ENCODE data around the gene SMIM43. TPM values are rescaled to one million over a fixed set of nuclear protein-coding genes. Genes with fewer than 3 reads are reported as not detected.
A peak's percentile ranks its signal among the peaks of the same experiment; 100 is the strongest.

The SMIM43 gene
- not detected for total RNA-seq

GRCh38 chr4:121764702-121765367 lies at the start of gene SMIM43:
TSS of gene SMIM43 (minus strand) at chr4:121765164. CDS start at chr4:121765105, 59 bp downstream.
- Mint-ChIP-seq H3K9me3 (no peaks in the 10 kb centered on the region), H3K27me3 (peaks cover 75% of the 10 kb centered on the region), H3K4me1 (peaks cover 7% of the 10 kb centered on the region), H3K27ac (no peak within 1 kb of the TSS), H3K4me3 (peak within 1 kb of the TSS; percentile 76), H3K36me3 (no peaks in the 10 kb centered on the region)
- ATAC-seq (ENCODE audit: low read depth) = no peak
- DNase-seq = peak; percentile 32
- POLR2A ChIA-PET = no interaction called here

GRCh38 chr4:121814756-121815155 lies 49.8 kb upstream of the SMIM43 start:
- no peak for DNase-seq

GRCh38 chr4:121811122-121811521 lies 46.2 kb upstream of the SMIM43 start:
- H3K9me3 Mint-ChIP-seq = no peaks in the 10 kb centered on the region
- no peaks in the 10 kb centered on the region for H3K27me3 Mint-ChIP-seq
- POLR2A ChIA-PET = interaction anchor here (1.2 kb wide), 1 partner anchor 10 kb away, joined by 3 read pairs; the partner anchor contains the start of gene EXOSC9
- ATAC-seq (ENCODE audit: low read depth) (peak; percentile 88), DNase-seq (no peak)
- peaks cover 26% of the 10 kb centered on the region for H3K36me3 Mint-ChIP-seq
- H3K27ac Mint-ChIP-seq = peak overlapping the region; percentile 76
- H3K4me1 Mint-ChIP-seq = peaks cover 19% of the 10 kb centered on the region
- peak overlapping the region; percentile 45 for H3K4me3 Mint-ChIP-seq

More at GRCh38 chr4:121814756-121815155, 49.8 kb upstream of the SMIM43 start:
- no peak overlapping the region for H3K27ac Mint-ChIP-seq
- POLR2A ChIA-PET = interaction anchor here (1.7 kb wide), 1 partner anchor 13 kb away, joined by 5 read pairs; the partner anchor contains the start of gene EXOSC9
- H3K36me3 Mint-ChIP-seq = peaks cover 37% of the 10 kb centered on the region
- no peaks in the 10 kb centered on the region for H3K9me3 Mint-ChIP-seq
- no peak for ATAC-seq (ENCODE audit: low read depth)
- no peaks in the 10 kb centered on the region for H3K27me3 Mint-ChIP-seq
- peaks cover 36% of the 10 kb centered on the region for H3K4me1 Mint-ChIP-seq
- H3K4me3 Mint-ChIP-seq = no peak overlapping the region

GRCh38 chr4:121806411-121806810 lies 41.4 kb upstream of the SMIM43 start:
- Mint-ChIP-seq H3K27me3 (no peaks in the 10 kb centered on the region), H3K9me3 (no peaks in the 10 kb centered on the region), H3K4me1 (peaks cover 31% of the 10 kb centered on the region), H3K27ac (no peak overlapping the region), H3K4me3 (no peak overlapping the region), H3K36me3 (peaks cover 30% of the 10 kb centered on the region)
- DNase-seq (no peak), ATAC-seq (ENCODE audit: low read depth) (no peak)
- POLR2A ChIA-PET = no interaction called here

- Mint-ChIP-seq H3K27ac (peak overlapping the region; percentile 93), H3K9me3 (no peaks in the 10 kb centered on the region), H3K27me3 (no peaks in the 10 kb centered on the region), H3K4me1 (peaks cover 36% of the 10 kb centered on the region), H3K4me3 (peak overlapping the region; percentile 87), H3K36me3 (peaks cover 19% of the 10 kb centered on the region)
- POLR2A ChIA-PET = interaction anchor here (0.7 to 3.8 kb wide), 8 partner anchors 9 to 105 kb away, joined by 3 to 39 read pairs (median 4); partner anchors contain the start of genes ANXA5, BBS7 and CCNA2
- DNase-seq (no peak), ATAC-seq (ENCODE audit: low read depth) (no peak)
Observed at GRCh38 chr4:121801715-121802075, 36.7 kb upstream of the SMIM43 start.

GRCh38 chr4:121800961-121801714 lies 36.2 kb upstream of the SMIM43 start, which contains the start of gene EXOSC9:
TSS of gene EXOSC9 (plus strand) at chr4:121801323. CDS start at chr4:121801425, 102 bp downstream.
- peak within 1 kb of the TSS; percentile 93 for H3K27ac Mint-ChIP-seq
- H3K4me1 Mint-ChIP-seq = peaks cover 37% of the 10 kb centered on the region
- no peaks in the 10 kb centered on the region for H3K9me3 Mint-ChIP-seq
- POLR2A ChIA-PET = interaction anchor here (0.9 to 3.8 kb wide), 7 partner anchors 9 to 105 kb away, joined by 3 to 39 read pairs (median 5); partner anchors contain the start of genes ANXA5, BBS7 and CCNA2
- peaks cover 15% of the 10 kb centered on the region for H3K36me3 Mint-ChIP-seq
- no peaks in the 10 kb centered on the region for H3K27me3 Mint-ChIP-seq
- peak; percentile 87 for ATAC-seq (ENCODE audit: low read depth)
- peak; percentile 95 for DNase-seq
- H3K4me3 Mint-ChIP-seq = peak within 1 kb of the TSS; percentile 87

- Mint-ChIP-seq H3K4me3 (peak overlapping the region; percentile 87), H3K9me3 (no peaks in the 10 kb centered on the region), H3K4me1 (peaks cover 42% of the 10 kb centered on the region), H3K27me3 (no peaks in the 10 kb centered on the region), H3K36me3 (peaks cover 15% of the 10 kb centered on the region), H3K27ac (peak overlapping the region; percentile 93)
- ATAC-seq (ENCODE audit: low read depth) = no peak
- no peak for DNase-seq
- POLR2A ChIA-PET = interaction anchor here (0.9 to 3.8 kb wide), 5 partner anchors 15 to 104 kb away, joined by 3 to 39 read pairs (median 5); partner anchors contain the start of genes ANXA5, BBS7 and CCNA2
Observed at GRCh38 chr4:121800638-121800960, 35.6 kb upstream of the SMIM43 start.

GRCh38 chr4:121799867-121800501 lies 35.0 kb upstream of the SMIM43 start:
- peaks cover under 1% of the 10 kb centered on the region for H3K27me3 Mint-ChIP-seq
- DNase-seq = no peak
- peak overlapping the region; percentile 87 for H3K4me3 Mint-ChIP-seq
- peaks cover 41% of the 10 kb centered on the region for H3K4me1 Mint-ChIP-seq
- peaks cover 11% of the 10 kb centered on the region for H3K36me3 Mint-ChIP-seq
- H3K9me3 Mint-ChIP-seq = no peaks in the 10 kb centered on the region
- peak overlapping the region; percentile 93 for H3K27ac Mint-ChIP-seq
- ATAC-seq (ENCODE audit: low read depth) = no peak
- POLR2A ChIA-PET = interaction anchor here (3.8 kb wide), 1 partner anchor 23 kb away, joined by 39 read pairs; the partner anchor contains the start of gene CCNA2

GRCh38 chr4:121799208-121799823 lies 34.4 kb upstream of the SMIM43 start:
- Mint-ChIP-seq H3K36me3 (peaks cover 7% of the 10 kb centered on the region), H3K27ac (peak overlapping the region; percentile 68), H3K27me3 (peaks cover 3% of the 10 kb centered on the region), H3K4me1 (peaks cover 37% of the 10 kb centered on the region), H3K4me3 (peak overlapping the region; percentile 35), H3K9me3 (no peaks in the 10 kb centered on the region)
- no peak for DNase-seq
- no peak for ATAC-seq (ENCODE audit: low read depth)
- POLR2A ChIA-PET = interaction anchor here (3.8 kb wide), 1 partner anchor 23 kb away, joined by 39 read pairs; the partner anchor contains the start of gene CCNA2

- Mint-ChIP-seq H3K27me3 (peaks cover 3% of the 10 kb centered on the region), H3K27ac (no peak overlapping the region), H3K36me3 (peaks cover 2% of the 10 kb centered on the region), H3K9me3 (no peaks in the 10 kb centered on the region), H3K4me3 (no peak overlapping the region), H3K4me1 (peaks cover 25% of the 10 kb centered on the region)
- no peak for DNase-seq
- POLR2A ChIA-PET = no interaction called here
- no peak for ATAC-seq (ENCODE audit: low read depth)
Observed at GRCh38 chr4:121796283-121796682, 31.3 kb upstream of the SMIM43 start.

GRCh38 chr4:121794505-121795188 lies 29.7 kb upstream of the SMIM43 start:
- DNase-seq (no peak), ATAC-seq (ENCODE audit: low read depth) (no peak)
- Mint-ChIP-seq H3K27ac (no peak overlapping the region), H3K27me3 (peaks cover 3% of the 10 kb centered on the region), H3K4me3 (no peak overlapping the region), H3K4me1 (peaks cover 16% of the 10 kb centered on the region), H3K9me3 (no peaks in the 10 kb centered on the region), H3K36me3 (no peaks in the 10 kb centered on the region)
- POLR2A ChIA-PET = no interaction called here

GRCh38 chr4:121792966-121793365 lies 28.0 kb upstream of the SMIM43 start:
- Mint-ChIP-seq H3K27ac (no peak overlapping the region), H3K4me1 (peaks cover 12% of the 10 kb centered on the region), H3K27me3 (peaks cover 8% of the 10 kb centered on the region), H3K9me3 (no peaks in the 10 kb centered on the region), H3K36me3 (no peaks in the 10 kb centered on the region), H3K4me3 (no peak overlapping the region)
- ATAC-seq (ENCODE audit: low read depth) (no peak), DNase-seq (no peak)
- POLR2A ChIA-PET = interaction anchor here (1.0 kb wide), 1 partner anchor 96 kb away, joined by 3 read pairs; the partner anchor contains the start of gene ANXA5

Data from activated naive CD8-positive, alpha-beta T cell treated with anti-CD3 and anti-CD28 coated beads, Interleukin-2, amount 10 ng/mL, durations not matched to agents 7 days and 5 days (primary cell).